ENCODE measurements around the gene ERAL1.
A peak's percentile ranks its signal among the peaks of the same experiment; 100 is the strongest.
"Not testable (repeated sequence)": the region's sequence is repeated elsewhere in the genome, so short reads cannot be mapped to it uniquely, and the experiment has no call there.

Gene ERAL1

GRCh38 chr17:28848667-28849066 lies 6.1 kb upstream of the ERAL1 start:
- not testable (repeated sequence) for H3K4me3 ChIP-seq (replicated peaks; ENCODE audit: insufficient read depth, low read length); H3K27me3 ChIP-seq (ENCODE audit: insufficient read depth, poor library complexity, severe bottlenecking); H3K27ac ChIP-seq (replicated peaks)
- peak; percentile 21 for TF ChIP-seq CTCF (IDR thresholded peaks at IDR 0.05; ENCODE audit: insufficient read depth, low read length)
- peak in 1 of 2 experiments; percentile 51 for DNase-seq (ENCODE audit: low read depth in 1 of 2, low spot score in 1 of 2)

DNA sequence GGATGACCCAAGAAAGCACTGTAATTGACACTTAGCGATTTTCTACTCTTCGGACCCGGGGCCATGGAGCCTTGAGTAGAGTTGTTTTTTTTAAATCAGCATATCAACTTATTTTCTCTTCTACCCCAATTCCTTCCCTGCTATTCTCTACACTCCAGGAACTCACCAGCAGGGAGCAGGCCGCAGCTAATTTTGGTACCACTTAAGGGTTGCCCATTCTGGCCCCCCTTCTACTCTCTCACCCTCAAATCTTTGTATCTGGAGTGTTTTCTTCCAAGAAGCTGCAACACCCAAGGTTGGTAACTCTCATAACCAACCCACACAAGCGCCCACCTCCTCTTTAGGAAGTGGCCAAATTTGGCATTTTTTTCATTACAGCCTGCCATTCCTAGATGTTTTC lies 5.5 kb upstream of the ERAL1 start:
- DNase-seq (ENCODE audit: low read depth in 1 of 2, low spot score in 1 of 2): peak in 1 of 2 experiments; percentile 23
- H3K27ac ChIP-seq (replicated peaks): no peak overlapping the region

DNA sequence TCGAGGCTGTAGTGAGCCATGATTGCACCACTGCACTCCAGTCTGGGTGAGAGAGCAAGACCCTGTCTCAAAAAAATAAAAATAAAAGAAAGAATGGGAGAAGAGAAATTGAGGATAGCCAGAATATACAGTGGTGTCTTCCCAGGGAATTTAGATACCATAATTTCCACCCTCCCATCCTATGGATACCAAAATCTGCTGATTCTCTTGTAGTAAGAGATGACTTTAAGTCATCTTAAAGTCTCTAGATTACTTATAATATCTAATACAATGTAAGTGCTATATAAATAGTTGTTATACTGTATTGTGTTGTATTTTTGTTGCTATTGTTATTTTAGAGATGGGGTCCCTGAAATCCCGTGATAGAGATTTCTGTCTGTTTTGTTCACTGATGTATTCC lies 1.5 kb upstream of the ERAL1 start:
- Histone ChIP-seq H3K27me3 (ENCODE audit: insufficient read depth, poor library complexity, severe bottlenecking) (no peaks in the 10 kb centered on the region), H3K4me3 (replicated peaks; ENCODE audit: insufficient read depth, low read length) (no peak overlapping the region), H3K27ac (replicated peaks) (no peak overlapping the region)
- no peak for DNase-seq (ENCODE audit: low read depth in 1 of 2, low spot score in 1 of 2)
- TF ChIP-seq, protein P1, sequence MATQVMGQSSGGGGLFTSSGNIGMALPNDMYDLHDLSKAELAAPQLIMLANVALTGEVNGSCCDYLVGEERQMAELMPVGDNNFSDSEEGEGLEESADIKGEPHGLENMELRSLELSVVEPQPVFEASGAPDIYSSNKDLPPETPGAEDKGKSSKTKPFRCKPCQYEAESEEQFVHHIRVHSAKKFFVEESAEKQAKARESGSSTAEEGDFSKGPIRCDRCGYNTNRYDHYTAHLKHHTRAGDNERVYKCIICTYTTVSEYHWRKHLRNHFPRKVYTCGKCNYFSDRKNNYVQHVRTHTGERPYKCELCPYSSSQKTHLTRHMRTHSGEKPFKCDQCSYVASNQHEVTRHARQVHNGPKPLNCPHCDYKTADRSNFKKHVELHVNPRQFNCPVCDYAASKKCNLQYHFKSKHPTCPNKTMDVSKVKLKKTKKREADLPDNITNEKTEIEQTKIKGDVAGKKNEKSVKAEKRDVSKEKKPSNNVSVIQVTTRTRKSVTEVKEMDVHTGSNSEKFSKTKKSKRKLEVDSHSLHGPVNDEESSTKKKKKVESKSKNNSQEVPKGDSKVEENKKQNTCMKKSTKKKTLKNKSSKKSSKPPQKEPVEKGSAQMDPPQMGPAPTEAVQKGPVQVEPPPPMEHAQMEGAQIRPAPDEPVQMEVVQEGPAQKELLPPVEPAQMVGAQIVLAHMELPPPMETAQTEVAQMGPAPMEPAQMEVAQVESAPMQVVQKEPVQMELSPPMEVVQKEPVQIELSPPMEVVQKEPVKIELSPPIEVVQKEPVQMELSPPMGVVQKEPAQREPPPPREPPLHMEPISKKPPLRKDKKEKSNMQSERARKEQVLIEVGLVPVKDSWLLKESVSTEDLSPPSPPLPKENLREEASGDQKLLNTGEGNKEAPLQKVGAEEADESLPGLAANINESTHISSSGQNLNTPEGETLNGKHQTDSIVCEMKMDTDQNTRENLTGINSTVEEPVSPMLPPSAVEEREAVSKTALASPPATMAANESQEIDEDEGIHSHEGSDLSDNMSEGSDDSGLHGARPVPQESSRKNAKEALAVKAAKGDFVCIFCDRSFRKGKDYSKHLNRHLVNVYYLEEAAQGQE (IDR thresholded peaks at IDR 0.05; ENCODE audit: insufficient replicate concordance, low read depth): no peak
- TF ChIP-seq POLR2AphosphoS5 (IDR thresholded peaks at IDR 0.05; ENCODE audit: low read depth) (no peak), SPI1 (IDR thresholded peaks at IDR 0.05; ENCODE audit: borderline replicate concordance, low read depth) (no peak), GABPA (IDR thresholded peaks at IDR 0.05; ENCODE audit: low read depth) (no peak), CTCF (IDR thresholded peaks at IDR 0.05; ENCODE audit: insufficient read depth, low read length) (no peak)

More for the DNA sequence above, 5.5 kb upstream of the ERAL1 start:
- Histone ChIP-seq H3K4me3 (replicated peaks; ENCODE audit: insufficient read depth, low read length) (no peak overlapping the region), H3K27me3 (ENCODE audit: insufficient read depth, poor library complexity, severe bottlenecking) (no peaks in the 10 kb centered on the region)
- TF ChIP-seq CTCF (IDR thresholded peaks at IDR 0.05; ENCODE audit: insufficient read depth, low read length) (no peak), SPI1 (IDR thresholded peaks at IDR 0.05; ENCODE audit: borderline replicate concordance, low read depth) (no peak), POLR2AphosphoS5 (IDR thresholded peaks at IDR 0.05; ENCODE audit: low read depth) (no peak), GABPA (IDR thresholded peaks at IDR 0.05; ENCODE audit: low read depth) (no peak)
- TF ChIP-seq, protein P1 (IDR thresholded peaks at IDR 0.05; ENCODE audit: insufficient replicate concordance, low read depth): no peak

DNA sequence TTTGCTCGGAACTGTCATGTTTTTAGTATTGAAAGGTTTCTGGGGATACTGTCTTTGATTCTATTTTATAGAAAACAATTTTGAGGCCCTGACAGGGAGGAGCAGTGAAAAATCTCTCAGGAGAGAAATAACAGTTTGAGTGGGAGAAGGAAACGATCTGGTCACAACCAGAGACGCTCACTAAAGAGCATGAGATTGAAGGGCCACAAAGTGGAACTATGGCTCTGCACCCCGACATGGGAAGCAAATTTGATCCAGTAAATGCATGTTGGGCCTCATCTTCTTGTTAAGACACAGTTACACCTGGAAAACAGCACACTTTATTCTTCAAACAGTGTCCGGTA lies 492 bp downstream of the ERAL1 start:
- Histone ChIP-seq H3K4me3 (replicated peaks; ENCODE audit: insufficient read depth, low read length) (peak overlapping the region; percentile 80), H3K27me3 (ENCODE audit: insufficient read depth, poor library complexity, severe bottlenecking) (no peaks in the 10 kb centered on the region), H3K27ac (replicated peaks) (peak overlapping the region; percentile 67)
- no peak for DNase-seq (ENCODE audit: low read depth in 1 of 2, low spot score in 1 of 2)
- no peak for TF ChIP-seq SPI1 (IDR thresholded peaks at IDR 0.05; ENCODE audit: borderline replicate concordance, low read depth)
- TF ChIP-seq POLR2AphosphoS5 (IDR thresholded peaks at IDR 0.05; ENCODE audit: low read depth): no peak
- TF ChIP-seq GABPA (IDR thresholded peaks at IDR 0.05; ENCODE audit: low read depth): no peak
- TF ChIP-seq, protein P1 (IDR thresholded peaks at IDR 0.05; ENCODE audit: insufficient replicate concordance, low read depth): no peak
- TF ChIP-seq CTCF (IDR thresholded peaks at IDR 0.05; ENCODE audit: insufficient read depth, low read length): no peak
